SK-N-MC (cell line): ENCODE data around the gene HBEGF.

Experiments
- EZH2 ChIP-seq: fragments of 200-600 bp; sonication (generic); IDR thresholded peaks from one replicate; pipeline ENCODE4 v1.6.1; 2017; ENCODE audit warnings: antibody characterized with exemption
- FOXP2 ChIP-seq: optimal IDR thresholded peaks from 2 replicates; pipeline ENCODE3; 2011; ENCODE audit warnings: mild to moderate bottlenecking, moderate library complexity; ENCODE audit not compliant: insufficient read depth; ENCODE audit errors: extremely low read length, control extremely low read depth
- POLR2AphosphoS5 ChIP-seq: IDR thresholded peaks from 2 replicates; pipeline ENCODE4 v1.6.1; 2012; ENCODE audit warnings: mild to moderate bottlenecking, low read depth, low read length, borderline replicate concordance

DNA sequence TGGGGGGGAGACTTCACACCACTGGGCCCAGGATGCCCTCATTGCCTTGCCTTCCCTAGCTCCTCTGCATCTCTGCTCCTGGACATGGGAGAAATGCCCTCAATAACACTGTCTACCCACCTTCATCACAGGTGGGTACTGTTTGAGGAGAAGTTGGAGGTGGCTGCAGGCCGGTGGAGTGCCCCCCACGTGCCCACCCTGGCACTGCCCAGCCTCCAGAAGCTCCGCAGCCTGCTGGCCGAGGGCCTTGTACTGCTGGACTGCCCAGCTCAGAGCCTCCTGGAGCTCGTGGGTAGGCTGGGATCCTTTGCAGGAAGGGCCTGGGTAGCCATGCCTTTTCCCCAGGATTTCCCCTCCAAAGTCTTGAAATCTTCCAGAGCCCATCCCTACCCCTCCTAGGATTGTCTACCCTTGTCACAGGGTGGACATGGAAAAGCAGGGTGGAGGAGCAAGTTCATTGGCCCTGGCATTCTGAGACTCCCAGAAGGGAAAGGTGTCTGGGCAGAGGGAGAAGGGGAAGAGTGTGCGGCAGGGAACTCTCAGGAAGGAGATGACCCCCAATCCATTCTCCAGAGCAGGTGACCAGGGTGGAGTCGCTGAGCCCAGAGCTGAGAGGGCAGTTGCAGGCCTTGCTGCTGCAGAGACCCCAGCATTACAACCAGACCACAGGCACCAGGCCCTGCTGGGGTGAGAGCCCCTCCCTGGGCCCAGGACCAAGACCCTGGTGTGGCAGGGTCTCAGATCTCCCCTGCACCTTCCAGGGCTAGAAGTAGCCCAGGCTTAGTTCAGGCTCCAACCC is 14.5 kb upstream of the HBEGF start:
- TF ChIP-seq FOXP2 (no peak), EZH2 (no peak), POLR2AphosphoS5 (no peak)
